Activated T-helper 1 cell treated with anti-CD3 and anti-CD28 coated beads, Interleukin-2, amount 50 U/mL, for 16 hours (primary cell): ENCODE measurements around the gene PCP4L1.
"Not testable (repeated sequence)": the region's sequence is repeated elsewhere in the genome, so short reads cannot be mapped to it uniquely, and the experiment has no call there.

Source experiments
- DNase-seq, 2 donors: peaks; one replicate each; pipeline ENCODE4 v3.0.0-alpha.2; 2020; ENCODE audit warnings: low read depth in 1 of 2, low spot score in 1 of 2

Gene PCP4L1

DNA sequence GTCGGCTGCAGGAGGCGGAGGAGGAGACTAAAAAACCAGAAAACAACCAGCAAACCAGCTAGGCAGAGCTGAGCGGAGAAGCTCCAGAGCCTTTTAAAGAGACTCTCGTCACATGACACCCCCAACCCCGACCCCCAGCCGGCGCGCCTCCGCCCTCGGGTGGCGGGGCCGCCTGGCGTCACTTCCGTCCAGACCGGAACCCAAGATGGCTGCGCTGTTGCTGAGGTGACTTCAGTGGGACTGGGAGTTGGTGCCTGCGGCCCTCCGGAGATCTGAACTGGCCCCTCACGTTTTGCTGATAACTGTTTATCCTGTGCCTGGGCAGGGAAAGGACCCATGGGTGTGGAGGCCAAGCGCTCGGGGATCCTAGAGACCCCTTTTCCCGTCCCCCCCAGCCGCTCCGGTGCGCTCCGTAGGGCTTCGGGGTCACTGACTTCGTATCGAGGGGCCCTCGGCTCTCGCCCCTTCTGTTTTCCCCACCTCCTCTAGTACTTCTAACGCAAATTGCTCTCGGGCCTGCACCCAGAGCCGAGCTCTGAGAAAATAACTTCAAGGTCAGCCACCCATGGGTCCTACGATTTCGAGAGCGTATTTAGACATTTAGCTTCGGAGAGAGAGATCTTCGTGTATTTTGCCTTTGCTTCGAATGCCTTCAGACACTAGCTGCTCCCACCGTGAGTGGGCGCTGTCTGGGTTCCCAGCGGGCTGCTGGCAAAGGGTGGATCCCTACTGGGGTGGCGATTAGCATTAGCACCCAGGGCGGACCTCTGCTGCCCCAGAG, 55.8 kb downstream of the PCP4L1 start, which contains the start of gene SDHC:
TSS of gene SDHC (plus strand) at position 181 of the 781 bp plus-strand sequence. CDS start at position 206, 25 bp downstream.
- DNase-seq: peak; percentile 82 to 84

DNA sequence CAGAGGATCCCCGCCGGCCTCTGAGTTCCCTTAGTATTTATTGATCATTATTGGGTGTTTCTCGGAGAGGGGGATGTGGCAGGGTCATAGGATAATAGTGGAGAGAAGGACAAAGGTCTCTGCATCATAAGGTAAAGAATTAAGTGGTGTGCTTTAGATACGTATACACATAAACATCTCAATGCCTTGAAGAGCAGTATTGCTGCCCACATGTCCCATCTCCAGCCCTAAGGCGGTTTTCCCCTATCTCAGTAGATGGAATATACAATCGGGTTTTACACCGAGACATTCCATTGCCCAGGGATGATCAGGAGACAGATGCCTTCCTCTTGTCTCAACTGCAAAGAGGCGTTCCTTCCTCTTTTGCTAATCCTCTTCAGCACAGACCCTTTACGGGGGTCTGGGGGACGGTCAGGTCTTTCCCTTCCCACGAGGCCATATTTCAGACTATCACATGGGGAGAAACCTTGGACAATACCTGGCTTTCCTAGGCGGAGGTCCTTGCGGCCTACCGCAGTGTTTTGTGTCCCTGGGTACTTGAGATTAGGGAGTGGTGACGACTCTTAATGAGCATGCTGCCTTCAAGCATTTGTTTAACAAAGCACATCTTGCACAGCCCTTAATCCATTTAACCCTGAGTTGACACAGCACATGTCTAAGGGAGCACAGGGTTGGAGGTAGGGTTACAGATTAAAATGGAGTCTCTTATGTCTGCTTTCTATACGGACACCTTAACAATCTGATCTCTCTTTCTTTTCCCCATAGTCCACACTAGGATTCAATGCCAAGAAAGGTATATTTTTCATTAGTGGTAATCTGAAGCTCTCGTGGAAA, 57.5 kb downstream of the PCP4L1 start:
- DNase-seq: not testable (repeated sequence)

GRCh38 chr1:161324020-161324419, 65.5 kb downstream of the PCP4L1 start:
- no peak for DNase-seq

DNA sequence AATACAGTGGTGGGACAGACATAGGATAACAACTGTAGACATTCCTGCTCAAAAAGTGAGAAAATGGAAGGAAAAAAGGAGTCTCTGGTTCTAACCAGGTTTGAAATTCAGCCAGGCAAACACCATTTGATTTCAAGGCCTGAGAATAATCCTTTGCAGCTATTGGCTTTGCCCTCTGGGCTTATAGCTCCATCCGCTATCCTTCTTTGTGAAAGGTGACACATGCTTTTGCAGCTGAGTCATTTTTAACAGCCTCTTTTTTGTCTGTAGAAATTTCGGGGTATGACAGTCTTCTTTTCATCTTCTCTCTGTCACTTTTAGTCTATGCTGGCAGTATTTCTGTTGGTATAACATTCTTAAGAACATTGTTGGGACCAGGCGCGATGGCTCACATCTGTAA, 71.8 kb downstream of the PCP4L1 start:
- DNase-seq: no peak

DNA sequence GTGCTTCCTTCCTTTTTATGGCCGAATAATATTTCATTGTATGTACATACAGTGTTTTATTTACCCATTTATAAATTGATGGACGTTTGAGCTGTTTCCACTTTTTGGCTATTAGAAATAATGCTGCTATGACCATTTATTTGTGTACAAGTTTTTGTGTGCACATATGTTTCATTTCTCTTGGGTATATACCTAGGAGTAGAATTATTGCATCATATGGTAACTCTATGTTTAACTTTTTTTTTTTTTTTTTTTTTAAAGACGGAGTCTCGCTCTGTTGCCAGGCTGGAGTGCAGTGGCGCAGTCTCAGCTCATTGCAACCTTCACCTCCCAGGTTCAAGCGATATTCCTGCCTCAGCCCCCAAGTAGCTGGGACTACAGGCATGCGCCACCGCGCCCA, 74.6 kb downstream of the PCP4L1 start:
- DNase-seq: no peak
